H1 (cell line): ENCODE measurements around the gene MTFP1.

Source experiments
- CTCF ChIP-seq, 3 experiments: IDR thresholded peaks; 1 replicate in 2 of 3; 2 replicates in 1 of 3; pipeline versions ENCODE4 v1.5.1 to v1.6.1; 2011; ENCODE audit warnings: low read length in 3 of 3, mild to moderate bottlenecking in 3 of 3, inconsistent platforms in 2 of 3, low read depth in 1 of 3, moderate library complexity in 1 of 3; ENCODE audit not compliant: insufficient read depth in 1 of 3; ENCODE audit errors: control extremely low read depth in 1 of 3
- SIX5 ChIP-seq: IDR thresholded peaks from 2 replicates; pipeline ENCODE4 v1.6.1; 2011; ENCODE audit warnings: mild to moderate bottlenecking, low read depth, low read length
- TAF1 ChIP-seq: IDR thresholded peaks from 2 replicates; pipeline ENCODE4 v1.6.1; 2011; ENCODE audit warnings: mild to moderate bottlenecking, low read depth, low read length

GRCh38 chr22:30474121-30474520 lies 48.6 kb downstream of the MTFP1 start:
- TF ChIP-seq CTCF (IDR thresholded peaks at IDR 0.05; ENCODE audit: control extremely low read depth in 1 of 3, insufficient read depth in 1 of 3, low read depth in 1 of 3, low read length in 3 of 3) (no peak), TAF1 (no peak), SIX5 (no peak)
